Progenitor cell of endocrine pancreas (in vitro differentiated cells): ENCODE measurements around the gene GABPB1. TPM values are rescaled to one million over a fixed set of nuclear protein-coding genes. Genes with fewer than 3 reads are reported as not detected.

Source experiments
- DNase-seq: peaks from one replicate; pipeline ENCODE4 v3.0.0; 2021; ENCODE audit warnings: low spot score; ENCODE audit not compliant: unreplicated experiment
- H3K27ac Mint-ChIP-seq: 2 replicates; pipeline ENCODE4 v1.8.0; 2021; ENCODE audit warnings: mild to moderate bottlenecking, moderate library complexity, mixed read lengths
- H3K27me3 Mint-ChIP-seq: 2 replicates; pipeline ENCODE4 v1.8.0; 2021; ENCODE audit warnings: mixed read lengths
- H3K36me3 Mint-ChIP-seq: 2 replicates; pipeline ENCODE4 v1.8.0; 2022; ENCODE audit warnings: mixed read lengths; ENCODE audit not compliant: insufficient read depth
- H3K4me1 Mint-ChIP-seq: 2 replicates; pipeline ENCODE4 v1.8.0; 2021; ENCODE audit warnings: low read depth, mixed read lengths
- H3K4me3 Mint-ChIP-seq: 2 replicates; pipeline ENCODE4 v1.8.0; 2021; ENCODE audit warnings: low read depth, mild to moderate bottlenecking, moderate library complexity, mixed read lengths
- H3K9me3 Mint-ChIP-seq: 2 replicates; pipeline ENCODE4 v1.8.0; 2021; ENCODE audit warnings: low read depth, mixed read lengths
- total RNA-seq: library from RNA; stranded (reverse); gene quantifications from 2 replicates; pipeline ENCODE4 v1.2.1, GENCODE V29; 2021
- TF ChIP-seq, protein P1 (sequence below): fragments of 200-600 bp; sonication (generic); IDR thresholded peaks from one replicate; pipeline ENCODE4 v1.5.0; 2021; ENCODE audit warnings: antibody characterized with exemption, mild to moderate bottlenecking; ENCODE audit not compliant: unreplicated experiment

GABPB1 gene
- total RNA-seq, 1 donor from 2014 or later = 41.7 TPM

GRCh38 chr15:50340416-50340815 is 14.6 kb downstream of the GABPB1 start:
- peaks cover 3% of the 10 kb centered on the region for H3K36me3 Mint-ChIP-seq
- H3K27ac Mint-ChIP-seq = no peak overlapping the region
- H3K27me3 Mint-ChIP-seq = no peaks in the 10 kb centered on the region
- H3K4me3 Mint-ChIP-seq = no peak overlapping the region
- TF ChIP-seq, protein P1, sequence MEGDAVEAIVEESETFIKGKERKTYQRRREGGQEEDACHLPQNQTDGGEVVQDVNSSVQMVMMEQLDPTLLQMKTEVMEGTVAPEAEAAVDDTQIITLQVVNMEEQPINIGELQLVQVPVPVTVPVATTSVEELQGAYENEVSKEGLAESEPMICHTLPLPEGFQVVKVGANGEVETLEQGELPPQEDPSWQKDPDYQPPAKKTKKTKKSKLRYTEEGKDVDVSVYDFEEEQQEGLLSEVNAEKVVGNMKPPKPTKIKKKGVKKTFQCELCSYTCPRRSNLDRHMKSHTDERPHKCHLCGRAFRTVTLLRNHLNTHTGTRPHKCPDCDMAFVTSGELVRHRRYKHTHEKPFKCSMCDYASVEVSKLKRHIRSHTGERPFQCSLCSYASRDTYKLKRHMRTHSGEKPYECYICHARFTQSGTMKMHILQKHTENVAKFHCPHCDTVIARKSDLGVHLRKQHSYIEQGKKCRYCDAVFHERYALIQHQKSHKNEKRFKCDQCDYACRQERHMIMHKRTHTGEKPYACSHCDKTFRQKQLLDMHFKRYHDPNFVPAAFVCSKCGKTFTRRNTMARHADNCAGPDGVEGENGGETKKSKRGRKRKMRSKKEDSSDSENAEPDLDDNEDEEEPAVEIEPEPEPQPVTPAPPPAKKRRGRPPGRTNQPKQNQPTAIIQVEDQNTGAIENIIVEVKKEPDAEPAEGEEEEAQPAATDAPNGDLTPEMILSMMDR = no peak
- no peak for DNase-seq
- H3K9me3 Mint-ChIP-seq = no peaks in the 10 kb centered on the region
- H3K4me1 Mint-ChIP-seq = peaks cover 7% of the 10 kb centered on the region

GRCh38 chr15:50339717-50340116 is 15.3 kb downstream of the GABPB1 start:
- H3K4me1 Mint-ChIP-seq = peaks cover 7% of the 10 kb centered on the region
- no peak overlapping the region for H3K4me3 Mint-ChIP-seq
- no peaks in the 10 kb centered on the region for H3K27me3 Mint-ChIP-seq
- no peaks in the 10 kb centered on the region for H3K36me3 Mint-ChIP-seq
- no peaks in the 10 kb centered on the region for H3K9me3 Mint-ChIP-seq
- TF ChIP-seq, protein P1 = no peak
- no peak for DNase-seq
- no peak overlapping the region for H3K27ac Mint-ChIP-seq

GRCh38 chr15:50335251-50335650 is 19.7 kb downstream of the GABPB1 start:
- Mint-ChIP-seq H3K27ac (no peak overlapping the region), H3K4me3 (no peak overlapping the region), H3K4me1 (no peaks in the 10 kb centered on the region), H3K9me3 (no peaks in the 10 kb centered on the region), H3K36me3 (peaks cover 2% of the 10 kb centered on the region), H3K27me3 (no peaks in the 10 kb centered on the region)
- TF ChIP-seq, protein P1 = no peak
- DNase-seq = no peak

DNA sequence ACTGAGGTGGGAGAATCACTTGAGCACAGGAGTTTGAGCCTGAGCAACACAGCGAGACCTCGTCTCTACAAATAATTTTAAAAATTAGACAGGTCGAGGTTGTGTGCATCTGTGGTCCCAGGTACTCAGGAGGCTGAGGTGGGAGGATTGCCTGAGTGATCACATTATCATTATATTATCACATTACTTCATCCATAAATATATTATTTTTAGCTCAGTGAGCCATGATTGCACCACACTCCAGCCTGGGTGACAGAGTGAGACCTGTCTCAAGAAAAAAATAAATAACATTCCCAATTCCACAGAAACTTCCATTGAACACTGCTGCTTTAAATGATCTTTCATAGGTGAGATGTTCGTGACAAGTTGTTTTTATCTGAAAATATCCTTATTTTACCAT is 21.8 kb downstream of the GABPB1 start:
- Mint-ChIP-seq H3K27ac (no peak overlapping the region), H3K9me3 (no peaks in the 10 kb centered on the region), H3K4me1 (no peaks in the 10 kb centered on the region), H3K36me3 (peaks cover 2% of the 10 kb centered on the region), H3K4me3 (no peak overlapping the region), H3K27me3 (no peaks in the 10 kb centered on the region)
- no peak for DNase-seq
- TF ChIP-seq, protein P1 = no peak

DNA sequence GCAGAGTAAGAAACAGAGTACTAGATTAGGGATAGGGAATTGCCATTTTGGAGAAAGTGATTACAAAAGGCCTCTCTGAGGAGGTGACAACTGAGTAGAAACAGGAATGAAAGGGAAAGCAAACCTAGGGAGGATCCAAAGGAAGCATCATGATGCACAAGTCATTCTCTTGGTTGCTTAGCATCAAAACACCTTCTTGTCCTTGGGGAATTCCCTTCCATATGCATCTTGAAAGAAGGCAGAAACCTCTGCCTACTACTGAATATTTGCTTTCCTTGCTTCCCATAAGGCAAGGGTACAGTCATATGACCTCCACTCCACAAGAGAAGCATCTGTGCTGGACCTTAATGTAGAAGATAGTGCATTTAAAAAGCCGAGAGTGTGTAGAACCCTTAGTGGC is 24.1 kb downstream of the GABPB1 start:
- H3K9me3 Mint-ChIP-seq = no peaks in the 10 kb centered on the region
- DNase-seq = no peak
- H3K27ac Mint-ChIP-seq = no peak overlapping the region
- H3K36me3 Mint-ChIP-seq = peaks cover 2% of the 10 kb centered on the region
- TF ChIP-seq, protein P1 = no peak
- no peaks in the 10 kb centered on the region for H3K27me3 Mint-ChIP-seq
- no peak overlapping the region for H3K4me3 Mint-ChIP-seq
- no peaks in the 10 kb centered on the region for H3K4me1 Mint-ChIP-seq
